Fibroblast of lung (primary cell): ENCODE results near the gene INPP5K.

ENCODE experiments used
- EZH2 ChIP-seq: IDR thresholded peaks from 2 replicates; pipeline ENCODE4 v1.5.1; 2012; ENCODE audit warnings: low read length, control low read depth, mild to moderate bottlenecking; ENCODE audit errors: missing control alignments
- TF ChIP-seq, protein P1 (sequence below), 2 donors: IDR thresholded peaks in 1 of 2; conservative IDR thresholded peaks in 1 of 2; 1 replicate in 1 of 2; 2 replicates in 1 of 2; pipeline ENCODE4 v1.5.1; 2011 to 2012; ENCODE audit warnings: low read length in 2 of 2, control low read depth in 1 of 2, inconsistent platforms in 1 of 2, low read depth in 1 of 2, mild to moderate bottlenecking in 1 of 2

DNA sequence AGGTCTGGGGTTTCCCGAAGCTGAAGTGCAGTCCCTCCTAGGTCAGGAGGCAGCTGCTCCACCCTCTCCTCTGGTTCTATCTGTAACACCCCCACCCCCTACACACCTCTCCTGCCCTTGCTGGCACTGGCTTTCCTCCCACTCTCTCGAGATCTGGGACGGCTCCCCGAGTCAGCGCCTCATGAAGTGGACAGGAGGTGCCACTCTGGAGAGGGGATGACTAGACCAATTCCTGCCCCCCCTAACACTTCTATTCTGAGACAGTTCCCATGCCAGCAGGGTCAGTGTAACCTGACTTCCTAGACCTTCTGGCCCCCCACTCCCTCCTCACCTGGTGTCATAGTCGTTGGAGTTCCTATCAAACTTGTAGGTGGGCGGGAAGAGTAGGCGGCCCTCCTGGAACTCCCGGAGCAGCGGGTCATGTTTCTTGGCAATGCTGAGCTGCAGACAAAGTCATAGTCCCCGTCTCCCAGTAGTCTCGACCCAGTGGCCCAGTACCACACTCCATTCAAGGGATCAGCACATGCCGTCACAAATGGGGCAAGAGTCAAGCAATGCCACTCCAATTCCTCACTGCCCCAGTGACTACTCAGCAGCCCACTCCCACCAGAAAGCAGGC is 9.7 kb downstream of the INPP5K start:
- TF ChIP-seq, protein P1, sequence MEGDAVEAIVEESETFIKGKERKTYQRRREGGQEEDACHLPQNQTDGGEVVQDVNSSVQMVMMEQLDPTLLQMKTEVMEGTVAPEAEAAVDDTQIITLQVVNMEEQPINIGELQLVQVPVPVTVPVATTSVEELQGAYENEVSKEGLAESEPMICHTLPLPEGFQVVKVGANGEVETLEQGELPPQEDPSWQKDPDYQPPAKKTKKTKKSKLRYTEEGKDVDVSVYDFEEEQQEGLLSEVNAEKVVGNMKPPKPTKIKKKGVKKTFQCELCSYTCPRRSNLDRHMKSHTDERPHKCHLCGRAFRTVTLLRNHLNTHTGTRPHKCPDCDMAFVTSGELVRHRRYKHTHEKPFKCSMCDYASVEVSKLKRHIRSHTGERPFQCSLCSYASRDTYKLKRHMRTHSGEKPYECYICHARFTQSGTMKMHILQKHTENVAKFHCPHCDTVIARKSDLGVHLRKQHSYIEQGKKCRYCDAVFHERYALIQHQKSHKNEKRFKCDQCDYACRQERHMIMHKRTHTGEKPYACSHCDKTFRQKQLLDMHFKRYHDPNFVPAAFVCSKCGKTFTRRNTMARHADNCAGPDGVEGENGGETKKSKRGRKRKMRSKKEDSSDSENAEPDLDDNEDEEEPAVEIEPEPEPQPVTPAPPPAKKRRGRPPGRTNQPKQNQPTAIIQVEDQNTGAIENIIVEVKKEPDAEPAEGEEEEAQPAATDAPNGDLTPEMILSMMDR (conservative IDR thresholded peaks at IDR 0.05 in 1 of 2, IDR thresholded peaks at IDR 0.05 in 1 of 2; ENCODE audit: low read depth in 1 of 2, low read length in 2 of 2): no peak
- no peak for TF ChIP-seq EZH2
